Measurements from ENCODE around the gene TLE4.

TLE4 gene

GRCh38 chr9:79694676-79695400 lies 123.1 kb downstream of the TLE4 start:
- Histone ChIP-seq H2AFZ (no peak overlapping the region), H3K79me2 (no peaks in the 10 kb centered on the region), H3K4me3 (ENCODE audit: low read depth, low read length) (no peak overlapping the region), H3K27me3 (ENCODE audit: control insufficient read depth, insufficient read depth, low read length) (no peaks in the 10 kb centered on the region), H3K9me3 (ENCODE audit: control insufficient read depth, low read length) (no peaks in the 10 kb centered on the region), H3K4me1 (peaks cover 3% of the 10 kb centered on the region), H3K9ac (no peak overlapping the region), H3K4me2 (ENCODE audit: low read length) (no peak overlapping the region), H3K36me3 (ENCODE audit: control insufficient read depth, insufficient read depth, low read length) (no peaks in the 10 kb centered on the region), H3K27ac (no peak overlapping the region)
- TF ChIP-seq CTCF (IDR thresholded peaks at IDR 0.05): no peak

DNA sequence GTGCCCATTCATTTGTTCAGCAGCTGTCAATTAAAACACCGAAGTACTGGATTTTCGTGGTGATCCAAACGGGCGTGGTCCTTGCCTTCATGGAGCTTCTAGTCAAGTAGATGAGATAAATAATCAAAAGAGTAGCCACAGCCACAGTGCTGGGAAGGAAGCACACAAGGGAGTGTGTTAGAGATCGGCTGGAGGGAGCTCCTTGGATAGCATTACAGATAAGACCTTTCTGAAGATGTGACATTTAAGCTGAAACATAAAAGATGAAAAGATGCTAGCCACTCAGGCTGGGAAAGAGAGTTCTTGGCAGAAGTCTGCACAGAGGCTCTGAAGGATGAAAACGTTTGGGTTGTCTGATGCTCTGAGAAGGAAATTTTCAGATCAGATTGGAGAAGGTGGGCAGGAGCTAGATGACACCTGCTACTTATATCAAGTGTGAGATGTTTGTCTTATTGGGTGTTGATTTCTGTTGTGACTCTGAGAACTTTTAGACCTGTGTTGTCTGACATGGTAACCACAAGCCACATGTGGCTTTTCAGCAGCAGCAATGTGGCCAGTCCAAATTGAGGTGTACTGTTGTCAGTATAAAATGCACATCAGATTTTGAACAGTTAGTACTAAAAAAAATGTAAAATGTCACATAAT lies 123.9 kb downstream of the TLE4 start:
- no peaks in the 10 kb centered on the region for H3K27me3 ChIP-seq (ENCODE audit: control insufficient read depth, insufficient read depth, low read length)
- no peaks in the 10 kb centered on the region for H3K36me3 ChIP-seq (ENCODE audit: control insufficient read depth, insufficient read depth, low read length)
- H3K4me3 ChIP-seq (ENCODE audit: low read depth, low read length): no peak overlapping the region
- H3K9ac ChIP-seq: no peak overlapping the region
- no peak overlapping the region for H3K27ac ChIP-seq
- H3K4me1 ChIP-seq: peaks cover 3% of the 10 kb centered on the region
- TF ChIP-seq CTCF (IDR thresholded peaks at IDR 0.05): no peak
- H3K9me3 ChIP-seq (ENCODE audit: control insufficient read depth, low read length): no peaks in the 10 kb centered on the region
- no peaks in the 10 kb centered on the region for H3K79me2 ChIP-seq
- no peak overlapping the region for H3K4me2 ChIP-seq (ENCODE audit: low read length)
- no peak overlapping the region for H2AFZ ChIP-seq

- Histone ChIP-seq H3K4me1 (no peaks in the 10 kb centered on the region), H3K27me3 (ENCODE audit: control insufficient read depth, insufficient read depth, low read length) (no peaks in the 10 kb centered on the region), H2AFZ (no peak overlapping the region), H3K9me3 (ENCODE audit: control insufficient read depth, low read length) (no peaks in the 10 kb centered on the region), H3K79me2 (no peaks in the 10 kb centered on the region), H3K4me2 (ENCODE audit: low read length) (no peak overlapping the region), H3K36me3 (ENCODE audit: control insufficient read depth, insufficient read depth, low read length) (no peaks in the 10 kb centered on the region), H3K4me3 (ENCODE audit: low read depth, low read length) (no peak overlapping the region), H3K9ac (no peak overlapping the region), H3K27ac (no peak overlapping the region)
- no peak for TF ChIP-seq CTCF (IDR thresholded peaks at IDR 0.05)
Observed at GRCh38 chr9:79698967-79699366, 127.2 kb downstream of the TLE4 start.

DNA sequence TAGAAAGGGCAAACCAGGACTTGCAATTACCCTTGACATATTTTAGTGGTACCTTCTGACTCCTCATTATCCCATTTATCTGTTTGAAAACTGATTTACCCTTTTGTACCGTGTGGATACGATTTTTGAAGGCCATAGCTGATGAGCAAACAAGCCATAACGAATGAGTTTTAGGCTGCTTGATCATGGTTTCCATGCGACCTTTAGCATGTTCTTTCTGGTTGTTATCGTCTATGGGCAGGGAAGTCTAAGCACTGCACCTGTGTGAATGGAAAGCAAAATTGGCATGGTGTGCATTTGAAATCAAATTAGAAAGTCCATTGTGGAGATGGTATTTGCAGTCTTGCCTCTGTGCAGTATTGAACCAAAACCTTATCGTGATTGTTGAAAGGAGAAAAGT lies 127.7 kb downstream of the TLE4 start:
- H3K9me3 ChIP-seq (ENCODE audit: control insufficient read depth, low read length): no peaks in the 10 kb centered on the region
- H3K27ac ChIP-seq: no peak overlapping the region
- no peak overlapping the region for H2AFZ ChIP-seq
- H3K4me3 ChIP-seq (ENCODE audit: low read depth, low read length): no peak overlapping the region
- H3K4me2 ChIP-seq (ENCODE audit: low read length): no peak overlapping the region
- no peaks in the 10 kb centered on the region for H3K27me3 ChIP-seq (ENCODE audit: control insufficient read depth, insufficient read depth, low read length)
- no peaks in the 10 kb centered on the region for H3K36me3 ChIP-seq (ENCODE audit: control insufficient read depth, insufficient read depth, low read length)
- H3K9ac ChIP-seq: no peak overlapping the region
- no peaks in the 10 kb centered on the region for H3K79me2 ChIP-seq
- H3K4me1 ChIP-seq: no peaks in the 10 kb centered on the region
- TF ChIP-seq CTCF (IDR thresholded peaks at IDR 0.05): no peak
